Measurements from ENCODE around the gene C17orf67. TPM values are rescaled to one million over a fixed set of nuclear protein-coding genes. Genes with fewer than 3 reads are reported as not detected.

C17orf67 gene
- total and polyA plus RNA-seq, 4 experiments from 2014 or later: 0.81 to 11.2 (median 6.2) TPM

DNA sequence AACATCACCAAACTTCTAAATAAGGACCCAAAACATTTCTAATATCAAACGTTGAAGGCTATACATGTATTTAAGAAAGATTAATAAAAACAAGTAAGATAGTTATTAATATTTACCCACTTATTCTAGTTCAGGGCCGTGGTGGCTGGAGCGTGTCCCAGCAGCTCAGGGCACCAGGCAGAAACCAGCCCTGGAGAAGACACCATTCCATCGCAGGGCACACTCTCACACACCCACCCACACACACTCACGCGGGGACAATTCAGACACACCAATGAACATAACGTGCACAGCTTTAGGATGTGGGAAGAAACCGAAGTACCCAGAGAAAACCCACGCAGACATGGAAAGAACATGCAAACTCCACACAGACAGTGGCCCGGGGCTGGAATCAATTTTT is 13.5 kb downstream of the C17orf67 start:
- Mint-ChIP-seq H3K4me3 (peak overlapping the region in 1 of 8 donors; percentile 4), H3K27me3 (no peaks in the 10 kb centered on the region), H3K36me3 (peaks cover 4 to 7% of the 10 kb centered on the region in 2 donors), H3K27ac (no peak overlapping the region), H3K4me1 (peaks cover 0 to 6% (median 4%) of the 10 kb centered on the region in 4 donors), H3K9me3 (no peaks in the 10 kb centered on the region)
- Histone ChIP-seq H3K4me1 (ENCODE audit: insufficient read depth, low read length) (peaks cover 4% of the 10 kb centered on the region), H3K4me3 (ENCODE audit: low read length in 2 of 2) (no peak overlapping the region), H3K27ac (ENCODE audit: low read depth, low read length) (no peak overlapping the region), H3K27me3 (ENCODE audit: insufficient read depth, low read length) (no peaks in the 10 kb centered on the region), H3K36me3 (ENCODE audit: insufficient read depth, low read length) (no peaks in the 10 kb centered on the region), H3K9me3 (ENCODE audit: control insufficient read depth in 1 of 2, low read length in 2 of 2) (no peaks in the 10 kb centered on the region)
- DNase-seq: no peak
- CTCF ChIA-PET (ENCODE audit: partially characterized antibody): interaction anchor here (0.7 to 7.3 kb wide), 30 partner anchors 9 to 456 kb away, joined by 3 to 172 read pairs (median 5); partner anchors contain the start of genes C17orf67 and DGKE
- POLR2A ChIA-PET (ENCODE audit: partially characterized antibody): interaction anchor here (1.1 to 2.0 kb wide), 3 partner anchors 13 to 94 kb away, joined by 4 to 21 read pairs (median 6); partner anchors contain the start of genes C17orf67, DGKE and TRIM25
- intact Hi-C loops (cut with micrococcal nuclease): no loop called here

DNA sequence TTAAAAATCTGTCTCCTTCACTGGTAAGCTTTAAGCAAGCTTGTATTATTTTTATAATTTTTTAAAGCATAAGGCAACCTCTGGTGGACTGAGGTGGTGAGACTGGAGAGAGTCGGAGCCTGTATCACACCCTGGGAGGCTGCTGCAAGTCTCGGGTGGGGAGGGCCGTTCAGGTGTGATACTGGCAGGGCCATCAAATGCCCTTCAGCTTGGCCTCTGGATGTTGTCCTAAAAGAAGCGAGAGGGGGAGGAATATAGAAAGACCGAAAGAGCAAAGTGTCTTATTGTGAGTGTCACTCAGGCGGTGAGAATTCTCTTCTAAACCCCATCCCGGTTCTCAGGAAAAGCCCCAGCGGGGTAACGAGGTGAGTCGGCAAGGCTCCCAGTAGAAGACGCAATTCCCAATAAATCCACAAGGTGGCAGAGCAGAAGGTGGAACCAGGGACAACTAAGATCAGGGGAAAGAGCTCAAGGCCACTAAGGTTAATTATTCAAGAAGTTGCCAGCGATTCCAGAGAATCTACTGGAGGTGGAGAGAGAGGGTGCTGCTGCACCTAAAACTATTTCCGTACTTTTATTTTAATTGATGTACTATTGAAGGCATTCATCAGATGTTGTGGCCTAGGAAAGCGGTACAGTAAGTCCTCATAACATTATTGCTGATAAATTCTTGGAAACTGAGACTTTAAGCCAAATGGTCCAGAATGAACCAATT is 14.1 kb downstream of the C17orf67 start:
- CTCF ChIA-PET (ENCODE audit: partially characterized antibody): interaction anchor here (0.6 to 7.3 kb wide), 33 partner anchors 10 to 144 kb away, joined by 3 to 172 read pairs (median 5); partner anchors contain the start of genes C17orf67 and DGKE
- Histone ChIP-seq H3K36me3 (ENCODE audit: insufficient read depth, low read length) (no peaks in the 10 kb centered on the region), H3K9me3 (ENCODE audit: control insufficient read depth in 1 of 2, low read length in 2 of 2) (no peaks in the 10 kb centered on the region), H3K27ac (ENCODE audit: low read depth, low read length) (no peak overlapping the region), H3K4me3 (ENCODE audit: low read length in 2 of 2) (no peak overlapping the region), H3K4me1 (ENCODE audit: insufficient read depth, low read length) (peaks cover 4% of the 10 kb centered on the region), H3K27me3 (ENCODE audit: insufficient read depth, low read length) (no peaks in the 10 kb centered on the region)
- POLR2A ChIA-PET (ENCODE audit: partially characterized antibody): interaction anchor here (1.1 to 2.0 kb wide), 3 partner anchors 14 to 94 kb away, joined by 4 to 21 read pairs (median 6); partner anchors contain the start of genes C17orf67, DGKE and TRIM25
- Mint-ChIP-seq H3K27me3 (no peaks in the 10 kb centered on the region), H3K9me3 (no peaks in the 10 kb centered on the region), H3K4me1 (peaks cover 0 to 6% (median 4%) of the 10 kb centered on the region in 4 donors), H3K27ac (peak overlapping the region in 1 of 7 donors; percentile 29), H3K4me3 (no peak overlapping the region), H3K36me3 (peaks cover 6 to 9% of the 10 kb centered on the region in 2 donors)
- peak; percentile 69 to 78 (median 71) for DNase-seq
- intact Hi-C loops (cut with micrococcal nuclease): loop anchor here (1.0 kb wide), 4 partner anchors 14 to 142 kb away; partner anchors contain the start of genes C17orf67 and COIL

DNA sequence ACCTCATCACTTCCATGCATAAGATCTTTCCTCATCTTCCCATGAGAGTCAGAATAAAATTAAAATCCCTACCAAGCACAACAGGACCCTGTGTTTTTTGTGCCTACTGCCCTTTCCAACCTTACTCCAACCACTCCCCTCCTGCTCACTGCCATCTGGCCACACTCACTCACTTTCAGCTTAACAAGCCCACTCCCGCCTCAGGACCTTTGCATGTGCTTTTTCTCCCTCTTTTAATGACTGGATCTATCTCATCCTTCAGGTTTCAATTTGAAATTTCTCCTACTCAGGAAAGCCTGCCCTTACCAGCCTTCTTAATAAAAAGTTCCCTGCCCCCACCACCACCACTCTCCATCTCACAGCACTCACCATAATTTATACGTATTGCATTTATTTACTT is 14.7 kb downstream of the C17orf67 start:
- Mint-ChIP-seq H3K9me3 (no peaks in the 10 kb centered on the region), H3K4me1 (peaks cover 0 to 4% (median 4%) of the 10 kb centered on the region in 4 donors), H3K4me3 (peak overlapping the region in 1 of 8 donors; percentile 24), H3K27ac (peak overlapping the region in 1 of 7 donors; percentile 49), H3K36me3 (peaks cover 4 to 7% of the 10 kb centered on the region in 2 donors), H3K27me3 (no peaks in the 10 kb centered on the region)
- Histone ChIP-seq H3K4me3 (ENCODE audit: low read length in 2 of 2) (no peak overlapping the region), H3K27ac (ENCODE audit: low read depth, low read length) (no peak overlapping the region), H3K4me1 (ENCODE audit: insufficient read depth, low read length) (peaks cover 4% of the 10 kb centered on the region), H3K27me3 (ENCODE audit: insufficient read depth, low read length) (no peaks in the 10 kb centered on the region), H3K36me3 (ENCODE audit: insufficient read depth, low read length) (no peaks in the 10 kb centered on the region), H3K9me3 (ENCODE audit: control insufficient read depth in 1 of 2, low read length in 2 of 2) (no peaks in the 10 kb centered on the region)
- intact Hi-C loops (cut with micrococcal nuclease): loop anchor here (1.0 kb wide), 4 partner anchors 14 to 142 kb away; partner anchors contain the start of genes C17orf67 and COIL
- POLR2A ChIA-PET (ENCODE audit: partially characterized antibody): interaction anchor here (1.1 to 2.0 kb wide), 3 partner anchors 14 to 95 kb away, joined by 4 to 21 read pairs (median 6); partner anchors contain the start of genes C17orf67, DGKE and TRIM25
- no peak for DNase-seq
- CTCF ChIA-PET (ENCODE audit: partially characterized antibody): interaction anchor here (0.6 to 7.3 kb wide), 20 partner anchors 15 to 144 kb away, joined by 3 to 172 read pairs (median 6); partner anchors contain the start of genes C17orf67, COIL and DGKE

DNA sequence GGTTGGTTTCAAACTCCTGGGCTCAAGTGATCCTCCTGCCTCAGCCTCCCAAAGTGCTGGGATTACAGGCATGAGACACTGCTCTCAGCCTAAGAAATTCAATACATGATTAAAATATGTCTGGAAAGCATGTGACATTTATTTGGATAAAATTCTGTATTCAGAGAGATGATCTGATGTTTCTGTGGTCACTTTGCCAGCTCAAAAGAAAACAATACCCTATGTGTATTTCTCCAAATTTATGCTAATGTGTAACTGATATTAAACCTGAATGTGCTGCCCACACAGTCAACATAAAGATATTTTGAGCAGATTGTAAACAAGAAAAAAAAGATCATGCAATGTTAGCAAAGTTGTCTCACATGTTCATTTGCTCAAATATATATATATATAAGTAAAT is 16.7 kb downstream of the C17orf67 start:
- DNase-seq: no peak
- no peaks in the 10 kb centered on the region for H3K27me3 Mint-ChIP-seq
- no peaks in the 10 kb centered on the region for H3K36me3 ChIP-seq (ENCODE audit: insufficient read depth, low read length)
- ChIA-PET POLR2A (ENCODE audit: partially characterized antibody) (no interaction called here), CTCF (ENCODE audit: partially characterized antibody) (interaction anchor here (5.2 to 7.3 kb wide), 2 partner anchors 17 to 125 kb away, joined by 38 to 172 read pairs; partner anchors contain the start of genes C17orf67 and DGKE)
- H3K27me3 ChIP-seq (ENCODE audit: insufficient read depth, low read length): no peaks in the 10 kb centered on the region
- H3K27ac ChIP-seq (ENCODE audit: low read depth, low read length): no peak overlapping the region
- H3K4me3 Mint-ChIP-seq: no peak overlapping the region
- peaks cover 4% of the 10 kb centered on the region for H3K4me1 ChIP-seq (ENCODE audit: insufficient read depth, low read length)
- peaks cover 0 to 4% (median 4%) of the 10 kb centered on the region in 4 donors for H3K4me1 Mint-ChIP-seq
- H3K9me3 ChIP-seq (ENCODE audit: control insufficient read depth in 1 of 2, low read length in 2 of 2): no peaks in the 10 kb centered on the region
- H3K9me3 Mint-ChIP-seq: no peaks in the 10 kb centered on the region
- intact Hi-C loops (cut with micrococcal nuclease): no loop called here
- H3K36me3 Mint-ChIP-seq: peaks cover 3 to 10% of the 10 kb centered on the region in 2 donors
- no peak overlapping the region for H3K27ac Mint-ChIP-seq
- no peak overlapping the region for H3K4me3 ChIP-seq (ENCODE audit: low read length in 2 of 2)

DNA sequence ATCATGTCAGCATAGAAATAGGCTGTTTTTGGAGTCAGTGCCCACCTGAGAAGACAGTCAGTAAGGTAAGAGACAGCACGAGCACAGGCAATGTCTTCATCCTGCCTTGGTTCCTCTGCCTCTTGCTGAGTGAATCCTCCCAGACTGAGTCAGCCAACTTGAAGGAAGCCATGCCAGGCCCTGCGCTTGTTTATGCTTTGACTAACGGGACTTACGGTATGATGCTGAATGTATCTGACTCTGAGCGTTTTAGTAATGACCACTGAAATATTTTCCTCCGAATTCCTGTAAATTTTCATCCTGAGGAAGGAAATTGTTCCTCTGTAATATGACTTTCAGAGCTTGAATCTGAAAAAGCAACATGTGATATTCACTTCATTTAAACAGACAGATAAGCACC is 18.0 kb downstream of the C17orf67 start:
- Histone ChIP-seq H3K4me3 (ENCODE audit: low read length in 2 of 2) (no peak overlapping the region), H3K4me1 (ENCODE audit: insufficient read depth, low read length) (peaks cover 4% of the 10 kb centered on the region), H3K27me3 (ENCODE audit: insufficient read depth, low read length) (no peaks in the 10 kb centered on the region), H3K27ac (ENCODE audit: low read depth, low read length) (no peak overlapping the region), H3K36me3 (ENCODE audit: insufficient read depth, low read length) (no peaks in the 10 kb centered on the region), H3K9me3 (ENCODE audit: control insufficient read depth in 1 of 2, low read length in 2 of 2) (no peaks in the 10 kb centered on the region)
- Mint-ChIP-seq H3K27me3 (no peaks in the 10 kb centered on the region), H3K36me3 (peaks cover 3 to 10% of the 10 kb centered on the region in 2 donors), H3K27ac (no peak overlapping the region), H3K4me3 (no peak overlapping the region), H3K4me1 (peaks cover 0 to 4% (median 4%) of the 10 kb centered on the region in 4 donors), H3K9me3 (no peaks in the 10 kb centered on the region)
- no peak for DNase-seq
- POLR2A ChIA-PET (ENCODE audit: partially characterized antibody): no interaction called here
- intact Hi-C loops (cut with micrococcal nuclease): no loop called here
- CTCF ChIA-PET (ENCODE audit: partially characterized antibody): interaction anchor here (7.3 kb wide), 1 partner anchor 127 kb away, joined by 172 read pairs; no protein-coding TSS in a partner anchor

DNA sequence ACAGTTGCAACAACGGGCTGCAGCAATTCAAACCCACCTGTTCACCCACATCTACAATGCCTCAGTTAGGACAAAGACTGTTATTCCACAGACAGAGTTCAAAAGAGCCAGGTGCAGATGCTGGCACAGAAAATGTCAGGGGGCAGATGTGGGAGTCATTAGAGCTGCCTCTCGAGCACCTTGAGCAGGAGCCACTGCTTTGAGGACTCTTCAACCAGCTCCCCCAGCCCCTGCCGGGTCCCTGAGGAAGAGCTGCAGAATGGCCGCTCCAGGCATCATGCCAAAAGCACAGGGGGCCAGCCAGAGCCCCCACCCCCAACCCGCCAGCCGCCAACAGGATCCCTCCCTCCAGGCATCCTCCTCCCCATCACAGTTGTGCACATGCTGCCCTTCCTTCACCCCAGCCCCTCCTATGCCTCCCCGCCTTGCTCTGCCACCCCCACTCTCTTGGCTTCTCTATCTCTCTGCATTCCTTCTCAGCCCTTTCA is 20.8 kb downstream of the C17orf67 start:
- Histone ChIP-seq H3K27ac (ENCODE audit: low read depth, low read length) (no peak overlapping the region), H3K27me3 (ENCODE audit: insufficient read depth, low read length) (no peaks in the 10 kb centered on the region), H3K36me3 (ENCODE audit: insufficient read depth, low read length) (no peaks in the 10 kb centered on the region), H3K9me3 (ENCODE audit: control insufficient read depth in 1 of 2, low read length in 2 of 2) (no peaks in the 10 kb centered on the region), H3K4me1 (ENCODE audit: insufficient read depth, low read length) (no peaks in the 10 kb centered on the region), H3K4me3 (ENCODE audit: low read length in 2 of 2) (no peak overlapping the region)
- H3K27me3 Mint-ChIP-seq: no peaks in the 10 kb centered on the region
- peaks cover 3 to 10% of the 10 kb centered on the region in 2 donors for H3K36me3 Mint-ChIP-seq
- ChIA-PET POLR2A (ENCODE audit: partially characterized antibody) (no interaction called here), CTCF (ENCODE audit: partially characterized antibody) (no interaction called here)
- no peak overlapping the region for H3K4me3 Mint-ChIP-seq
- DNase-seq: no peak
- H3K9me3 Mint-ChIP-seq: no peaks in the 10 kb centered on the region
- H3K4me1 Mint-ChIP-seq: no peaks in the 10 kb centered on the region
- H3K27ac Mint-ChIP-seq: peak overlapping the region in 1 of 7 donors; percentile 16
- intact Hi-C loops (cut with micrococcal nuclease): no loop called here

Data from CD4-positive, alpha-beta memory T cell (primary cell).